HL-60 (cell line): Measurements from ENCODE around the gene RAX2.
A peak's percentile ranks its signal among the peaks of the same experiment; 100 is the strongest.

ENCODE experiments used
- DNase-seq, 2 experiments: peaks; one replicate each; pipeline ENCODE4 v3.0.0-alpha.2; 2010 to 2020; ENCODE audit warnings: low read depth in 1 of 2, low spot score in 1 of 2
- H3K27ac ChIP-seq: fragments of 250-450 bp; sonication (Bioruptor Pico); replicated peaks from 2 replicates; pipeline ENCODE4 v1.5.1; 2020; ENCODE audit warnings: mild to moderate bottlenecking, moderate library complexity
- H3K27me3 ChIP-seq: fragments of 250-450 bp; sonication (Bioruptor Pico); 2 replicates; pipeline ENCODE4 v1.5.1; 2021; ENCODE audit warnings: mild to moderate bottlenecking, moderate library complexity; ENCODE audit not compliant: insufficient read depth, poor library complexity, severe bottlenecking
- H3K4me3 ChIP-seq: replicated peaks from 2 replicates; pipeline ENCODE4 v1.5.1; 2011; ENCODE audit warnings: mild to moderate bottlenecking, control low read depth, low read length; ENCODE audit not compliant: insufficient read depth
- CTCF ChIP-seq: IDR thresholded peaks from one replicate; pipeline ENCODE4 v1.5.1; 2011; ENCODE audit warnings: low read length, control low read depth, inconsistent platforms; ENCODE audit not compliant: insufficient read depth
- GABPA ChIP-seq: IDR thresholded peaks from 2 replicates; pipeline ENCODE4 v1.6.1; 2012; ENCODE audit warnings: low read depth
- POLR2AphosphoS5 ChIP-seq: IDR thresholded peaks from 2 replicates; pipeline ENCODE4 v1.6.1; 2012; ENCODE audit warnings: low read depth
- SPI1 ChIP-seq: IDR thresholded peaks from 2 replicates; pipeline ENCODE4 v1.6.1; 2012; ENCODE audit warnings: low read depth, mild to moderate bottlenecking, borderline replicate concordance
- TF ChIP-seq, protein P1 (sequence below): IDR thresholded peaks from 2 replicates; pipeline ENCODE4 v1.6.1; 2012; ENCODE audit warnings: low read depth; ENCODE audit not compliant: insufficient replicate concordance

Gene RAX2

GRCh38 chr19:3780786-3781304 lies 8.8 kb upstream of the RAX2 start:
- Histone ChIP-seq H3K27me3 (no peaks in the 10 kb centered on the region), H3K4me3 (no peak overlapping the region), H3K27ac (no peak overlapping the region)
- TF ChIP-seq POLR2AphosphoS5: no peak
- TF ChIP-seq GABPA: no peak
- TF ChIP-seq, protein P1, sequence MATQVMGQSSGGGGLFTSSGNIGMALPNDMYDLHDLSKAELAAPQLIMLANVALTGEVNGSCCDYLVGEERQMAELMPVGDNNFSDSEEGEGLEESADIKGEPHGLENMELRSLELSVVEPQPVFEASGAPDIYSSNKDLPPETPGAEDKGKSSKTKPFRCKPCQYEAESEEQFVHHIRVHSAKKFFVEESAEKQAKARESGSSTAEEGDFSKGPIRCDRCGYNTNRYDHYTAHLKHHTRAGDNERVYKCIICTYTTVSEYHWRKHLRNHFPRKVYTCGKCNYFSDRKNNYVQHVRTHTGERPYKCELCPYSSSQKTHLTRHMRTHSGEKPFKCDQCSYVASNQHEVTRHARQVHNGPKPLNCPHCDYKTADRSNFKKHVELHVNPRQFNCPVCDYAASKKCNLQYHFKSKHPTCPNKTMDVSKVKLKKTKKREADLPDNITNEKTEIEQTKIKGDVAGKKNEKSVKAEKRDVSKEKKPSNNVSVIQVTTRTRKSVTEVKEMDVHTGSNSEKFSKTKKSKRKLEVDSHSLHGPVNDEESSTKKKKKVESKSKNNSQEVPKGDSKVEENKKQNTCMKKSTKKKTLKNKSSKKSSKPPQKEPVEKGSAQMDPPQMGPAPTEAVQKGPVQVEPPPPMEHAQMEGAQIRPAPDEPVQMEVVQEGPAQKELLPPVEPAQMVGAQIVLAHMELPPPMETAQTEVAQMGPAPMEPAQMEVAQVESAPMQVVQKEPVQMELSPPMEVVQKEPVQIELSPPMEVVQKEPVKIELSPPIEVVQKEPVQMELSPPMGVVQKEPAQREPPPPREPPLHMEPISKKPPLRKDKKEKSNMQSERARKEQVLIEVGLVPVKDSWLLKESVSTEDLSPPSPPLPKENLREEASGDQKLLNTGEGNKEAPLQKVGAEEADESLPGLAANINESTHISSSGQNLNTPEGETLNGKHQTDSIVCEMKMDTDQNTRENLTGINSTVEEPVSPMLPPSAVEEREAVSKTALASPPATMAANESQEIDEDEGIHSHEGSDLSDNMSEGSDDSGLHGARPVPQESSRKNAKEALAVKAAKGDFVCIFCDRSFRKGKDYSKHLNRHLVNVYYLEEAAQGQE: no peak
- TF ChIP-seq CTCF: no peak
- no peak for TF ChIP-seq SPI1
- DNase-seq: no peak

DNA sequence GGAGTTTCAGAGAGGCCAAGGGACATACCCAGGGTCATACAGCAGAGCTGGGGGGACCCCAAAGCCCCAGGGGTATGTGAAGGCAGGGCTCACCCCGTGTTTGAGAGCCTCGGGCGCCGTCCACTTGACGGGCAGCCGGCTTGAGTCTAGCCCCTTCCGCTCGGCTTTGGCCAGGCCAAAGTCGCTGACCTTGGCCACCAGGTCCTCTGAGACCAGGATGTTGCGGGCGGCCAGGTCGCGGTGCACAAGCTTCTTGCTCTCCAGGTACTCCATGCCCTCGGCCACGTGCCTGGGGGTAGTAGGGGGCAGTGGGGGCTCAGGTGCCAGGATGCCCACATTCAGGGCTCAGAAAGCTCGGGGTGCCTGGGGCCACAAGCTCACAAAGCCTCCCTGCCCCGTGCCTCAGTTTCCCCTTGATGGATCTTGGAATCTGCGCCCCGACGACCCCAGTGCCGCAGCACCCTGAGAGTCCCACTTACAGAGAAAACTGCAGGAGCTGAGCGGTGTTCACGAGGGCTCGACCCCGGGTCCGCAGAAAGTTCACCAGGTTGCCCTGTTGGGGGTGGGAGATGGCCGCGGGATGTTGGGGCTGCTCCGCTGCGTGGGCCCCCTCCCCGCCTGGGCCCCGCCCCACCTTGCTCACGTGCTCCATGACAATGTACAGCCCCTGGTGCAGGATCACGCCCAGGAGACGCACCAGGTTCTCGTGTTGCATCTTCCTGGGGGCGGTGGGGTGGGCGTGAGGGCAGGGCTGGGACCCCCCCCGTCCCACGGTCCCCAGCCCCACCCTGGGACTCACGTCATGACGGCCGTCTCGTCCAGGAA lies 7.1 kb upstream of the RAX2 start:
- H3K27me3 ChIP-seq: no peaks in the 10 kb centered on the region
- H3K4me3 ChIP-seq: no peak overlapping the region
- TF ChIP-seq CTCF: no peak
- TF ChIP-seq SPI1: no peak
- no peak for TF ChIP-seq GABPA
- TF ChIP-seq POLR2AphosphoS5: 0 out of 2 replicates have a peak, but pooled peaks have one; percentile 11
- no peak overlapping the region for H3K27ac ChIP-seq
- no peak for DNase-seq

DNA sequence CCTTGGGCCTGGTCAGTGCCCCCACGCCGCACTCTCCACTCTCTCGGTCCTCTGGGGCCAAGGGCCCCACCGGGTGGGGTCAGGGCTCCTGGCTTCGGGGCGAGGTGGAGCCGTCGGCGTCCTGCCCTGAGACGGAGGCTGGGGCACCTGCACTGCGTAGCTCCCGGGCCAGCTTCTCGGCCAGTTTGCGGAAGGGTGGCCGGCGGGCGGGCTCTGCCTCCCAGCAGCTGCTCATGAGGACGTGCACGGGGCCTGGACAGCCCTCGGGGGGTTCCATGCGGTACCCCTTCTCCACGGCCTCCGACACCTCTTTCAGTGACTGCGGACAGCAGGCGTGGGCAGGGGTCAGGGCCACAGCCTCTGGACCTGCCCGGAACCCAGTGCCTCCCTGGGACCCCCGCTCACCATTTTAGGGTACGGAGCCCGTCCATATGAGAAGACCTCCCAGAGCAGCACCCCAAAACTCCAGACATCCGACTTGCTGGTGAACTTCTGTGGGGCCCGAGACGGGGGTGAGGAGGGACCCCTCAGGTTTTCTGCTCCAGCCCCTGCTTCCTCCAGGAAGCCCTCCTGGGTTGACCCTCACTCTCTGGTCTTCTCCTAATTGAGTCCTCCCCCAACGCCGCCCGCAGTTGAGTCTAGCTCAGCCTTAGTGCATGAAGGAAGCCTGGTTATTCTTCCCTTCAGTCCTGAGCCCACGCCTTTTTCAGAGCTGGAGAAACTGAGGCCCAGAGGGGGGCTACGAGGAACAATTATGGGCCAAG lies 6.3 kb upstream of the RAX2 start:
- TF ChIP-seq, protein P1: no peak
- TF ChIP-seq GABPA (no peak), POLR2AphosphoS5 (no peak), SPI1 (no peak), CTCF (no peak)
- no peak overlapping the region for H3K27ac ChIP-seq
- H3K4me3 ChIP-seq: no peak overlapping the region
- DNase-seq: no peak
- H3K27me3 ChIP-seq: no peaks in the 10 kb centered on the region
